Glomerular endothelial cell (primary cell): ENCODE results near the gene NOB1. TPM values are rescaled to one million over a fixed set of nuclear protein-coding genes. Genes with fewer than 3 reads are reported as not detected.

Experiments used
- DNase-seq: peaks from one replicate; pipeline ENCODE4 v3.0.0-alpha.2; 2011; ENCODE audit warnings: low read depth, low spot score; ENCODE audit errors: extremely low read depth
- total RNA-seq: library from RNA; depleted of rRNA; stranded (reverse); fragments of >200 nt; gene quantifications from 2 replicates; pipeline ENCODE4 v1.2.3, GENCODE V29; 2015

The NOB1 gene
- total RNA-seq, 1 donor from 2014 or later = 35.9 TPM

- no peak for DNase-seq
These were observed 30.3 kb downstream of the NOB1 start for GRCh38 chr16:69724414-69724873.

- DNase-seq = no peak
These were observed 33.2 kb downstream of the NOB1 start for GRCh38 chr16:69721441-69721957.

GRCh38 chr16:69720822-69721430, 33.8 kb downstream of the NOB1 start:
- no peak for DNase-seq

- DNase-seq = no peak
These were observed 36.5 kb downstream of the NOB1 start for GRCh38 chr16:69718111-69718764.

GRCh38 chr16:69717066-69717465, 37.7 kb downstream of the NOB1 start:
- DNase-seq = no peak

- DNase-seq = no peak
These were observed 41.7 kb downstream of the NOB1 start for GRCh38 chr16:69712914-69713581.

- DNase-seq = no peak
These were observed 42.4 kb downstream of the NOB1 start for GRCh38 chr16:69712277-69712676.

- no peak for DNase-seq
These were observed 43.5 kb downstream of the NOB1 start for GRCh38 chr16:69711115-69711740.

- peak; percentile 52 for DNase-seq
These were observed 45.2 kb downstream of the NOB1 start for GRCh38 chr16:69709456-69710084.

GRCh38 chr16:69707920-69708683, 46.6 kb downstream of the NOB1 start:
- DNase-seq = no peak

- DNase-seq = no peak
These were observed 47.8 kb downstream of the NOB1 start for GRCh38 chr16:69706975-69707340.

GRCh38 chr16:69706256-69706974, 48.3 kb downstream of the NOB1 start:
- no peak for DNase-seq

- no peak for DNase-seq
These were observed 51.1 kb downstream of the NOB1 start for GRCh38 chr16:69703638-69704037.

GRCh38 chr16:69701866-69702265, 52.9 kb downstream of the NOB1 start:
- DNase-seq = no peak

GRCh38 chr16:69701452-69701851, 53.3 kb downstream of the NOB1 start:
- no peak for DNase-seq

GRCh38 chr16:69699915-69700314, 54.8 kb downstream of the NOB1 start:
- no peak for DNase-seq

- no peak for DNase-seq
These were observed 56.3 kb downstream of the NOB1 start for GRCh38 chr16:69698404-69698803.

GRCh38 chr16:69693916-69694315, 60.8 kb downstream of the NOB1 start:
- DNase-seq = no peak
